Measurements from ENCODE around the gene MAGEB1. TPM values are rescaled to one million over a fixed set of nuclear protein-coding genes. Genes with fewer than 3 reads are reported as not detected.
A peak's percentile ranks its signal among the peaks of the same experiment; 100 is the strongest.

Gene MAGEB1
- total RNA-seq, 1 experiment from 2014 or later = 0.17 TPM

DNA sequence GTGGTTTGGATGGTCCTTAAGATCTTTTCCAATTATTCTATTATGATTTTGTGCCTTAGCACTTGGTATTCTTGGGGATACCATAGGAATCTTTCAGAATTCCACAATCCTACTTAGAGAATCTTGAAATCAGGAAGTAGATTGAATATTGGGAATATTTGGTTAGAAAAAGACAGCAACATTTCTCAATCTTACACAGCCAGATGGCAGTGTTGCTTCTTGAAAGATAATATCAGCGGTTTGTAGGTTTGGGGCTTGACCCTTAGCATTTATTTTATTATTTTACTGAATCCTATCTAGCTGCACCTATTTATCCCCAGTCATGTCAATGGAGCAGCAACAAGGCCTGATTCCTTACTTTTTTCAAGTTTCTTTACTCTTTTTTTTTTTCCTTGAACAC is 28.6 kb downstream of the MAGEB1 start:
- peaks cover 1 to 49% of the 10 kb centered on the region in 2 experiments; a peak in 4 of 5 replicates for H3K9me3 Mint-ChIP-seq
- Histone ChIP-seq H2BK15ac (ENCODE audit: low read depth, low read length) (no peak overlapping the region), H3K79me2 (ENCODE audit: insufficient read depth, low read length) (no peaks in the 10 kb centered on the region), H3K4me1 (ENCODE audit: insufficient read depth, low read length) (no peaks in the 10 kb centered on the region), H3K14ac (ENCODE audit: insufficient read depth, low read length) (no peak overlapping the region), H3K23ac (ENCODE audit: insufficient read length, low read depth, low read length) (no peak overlapping the region), H2BK12ac (ENCODE audit: insufficient read length, low read depth, low read length) (no peak overlapping the region), H3K79me1 (ENCODE audit: insufficient read depth, low read depth, low read length, poor library complexity, severe bottlenecking) (no peaks in the 10 kb centered on the region), H3K56ac (ENCODE audit: insufficient read length, low read depth, low read length) (no peak overlapping the region), H2AFZ (ENCODE audit: low read length) (no peak overlapping the region), H3K4ac (ENCODE audit: low read depth, low read length) (no peak overlapping the region), H3K27ac (ENCODE audit: insufficient read length, low read depth, low read length) (no peak overlapping the region), H4K91ac (ENCODE audit: insufficient read length, low read depth, low read length) (no peak overlapping the region), H4K8ac (replicated peaks; ENCODE audit: insufficient read length, low read depth, low read length) (no peak overlapping the region), H2BK120ac (ENCODE audit: low read depth, low read length, poor library complexity, severe bottlenecking) (no peak overlapping the region), H2BK5ac (ENCODE audit: insufficient read length, low read length) (no peak overlapping the region), H2AK5ac (ENCODE audit: insufficient read length, low read length) (no peak overlapping the region), H3T11ph (ENCODE audit: low read length) (no peak overlapping the region), H3K9me3 (ENCODE audit: control insufficient read depth, low read depth, low read length) (no peaks in the 10 kb centered on the region), H3K23me2 (ENCODE audit: insufficient read length, low read depth, low read length, poor library complexity, severe bottlenecking) (no peaks in the 10 kb centered on the region), H4K20me1 (ENCODE audit: control insufficient read depth, insufficient read depth, insufficient read length) (no peaks in the 10 kb centered on the region), H4K5ac (ENCODE audit: insufficient read length, low read depth, low read length) (no peak overlapping the region), H3K18ac (ENCODE audit: insufficient read length, low read depth, low read length) (no peak overlapping the region), H3K4me2 (ENCODE audit: insufficient read depth, insufficient read length, low read length) (no peak overlapping the region), H3K9ac (ENCODE audit: extremely low read depth, insufficient read length, low read length) (no peak overlapping the region), H2BK20ac (ENCODE audit: low read depth, low read length, poor library complexity, severe bottlenecking) (no peak overlapping the region), H3K27me3 (ENCODE audit: insufficient read depth, low read length) (no peaks in the 10 kb centered on the region)
- peaks cover 3% of the 10 kb centered on the region in 2 experiments; a peak in 2 of 4 replicates for H3K4me1 Mint-ChIP-seq
- H3K27me3 Mint-ChIP-seq (ENCODE audit: low read depth) = no peaks in the 10 kb centered on the region
- no peak for DNase-seq
- H3K27ac Mint-ChIP-seq = no peak overlapping the region
- no peak overlapping the region for H3K4me3 Mint-ChIP-seq
- WGBS (ENCODE audit: extremely low coverage, insufficient read length, low lambda C conversion rate) = no CpG with 5 or more reads among the region's 1 CpG
- H3K36me3 Mint-ChIP-seq (ENCODE audit: insufficient read depth in 1 of 3, low read depth in 3 of 3) = no peaks in the 10 kb centered on the region; a peak in 1 of 7 replicates
- TF ChIP-seq CTCF (conservative IDR thresholded peaks at IDR 0.05) = peak; percentile 62

All from H9 (cell line).